ENCODE data around the gene POU1F1.

- TF ChIP-seq POLR2A (IDR thresholded peaks at IDR 0.05) = no peak
- no peak for TF ChIP-seq CTCF (IDR thresholded peaks at IDR 0.05)
- TF ChIP-seq POLR2AphosphoS5 (IDR thresholded peaks at IDR 0.05) = no peak
- no peak for TF ChIP-seq EP300 (IDR thresholded peaks at IDR 0.05)
Measured at GRCh38 chr3:87247430-87247773, 29.0 kb downstream of the POU1F1 start.

Data from suprapubic skin (tissue), 4 donors.